ENCODE data around the gene TOMM40L. TPM values are rescaled to one million over a fixed set of nuclear protein-coding genes. Genes with fewer than 3 reads are reported as not detected.

Gene TOMM40L
- polyA plus RNA-seq, 1 donor (not counting 4 experiments of a cell fraction or from before 2014, with no cell fraction given), result 14.4 TPM

DNA sequence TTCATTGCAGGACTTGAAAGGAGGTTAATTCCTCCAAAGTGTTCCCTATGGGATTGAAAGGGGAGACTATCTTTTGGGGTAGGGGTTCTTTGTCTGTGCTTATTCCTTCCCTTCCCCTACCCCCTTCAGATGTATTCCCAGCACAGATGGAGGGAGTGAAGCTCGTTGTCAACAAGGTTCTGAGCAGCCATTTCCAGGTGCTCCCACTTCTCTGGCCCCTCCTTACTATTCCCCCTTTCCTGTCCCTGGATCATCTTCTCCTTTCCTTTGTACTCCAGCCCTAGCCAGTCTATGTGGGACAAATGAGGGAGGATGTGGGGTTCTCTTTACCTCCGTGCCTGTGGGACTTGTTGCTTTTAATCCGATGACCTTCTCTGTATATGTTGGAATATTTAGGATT lies 899 bp downstream of the TOMM40L start:
- DNase-seq (ENCODE audit: low read depth, low spot score), result no peak
- Histone ChIP-seq H3K36me3 (ENCODE audit: control insufficient read depth in 2 of 2, extremely low read depth in 1 of 2, insufficient read depth in 2 of 2, low read length in 2 of 2) (peaks cover 12 to 17% of the 10 kb centered on the region in 2 experiments), H3K9me1 (ENCODE audit: control insufficient read depth, extremely low read depth, insufficient read depth, low read length) (no peaks in the 10 kb centered on the region), H3K27ac (ENCODE audit: control insufficient read depth, insufficient read depth, low read length) (peak overlapping the region; percentile 42), H4K20me1 (ENCODE audit: control insufficient read depth, extremely low read depth, insufficient read depth, low read length) (no peaks in the 10 kb centered on the region), H3K9me3 (ENCODE audit: control insufficient read depth, low read depth, low read length) (no peaks in the 10 kb centered on the region), H2AFZ (ENCODE audit: control insufficient read depth, low read length) (peak overlapping the region; percentile 50), H3K4me3 (ENCODE audit: control insufficient read depth in 2 of 3, extremely low read depth in 1 of 3, insufficient read depth in 2 of 3, low read depth in 1 of 3, low read length in 3 of 3) (peak overlapping the region; percentile 88 to 97 (median 90)), H3K4me1 (ENCODE audit: control insufficient read depth, extremely low read depth, insufficient read depth, low read length) (peaks cover 19% of the 10 kb centered on the region), H3K4me2 (ENCODE audit: control insufficient read depth, extremely low read depth, insufficient read depth, low read depth, low read length) (peak overlapping the region; percentile 97), H3K27me3 (ENCODE audit: control insufficient read depth, extremely low read depth, insufficient read depth, low read length) (no peaks in the 10 kb centered on the region), H3K79me2 (ENCODE audit: control insufficient read depth, insufficient read depth, low read length) (peaks cover 13% of the 10 kb centered on the region), H3K9ac (ENCODE audit: control insufficient read depth, extremely low read depth, insufficient read depth, low read length) (peak overlapping the region; percentile 84)
- dilution Hi-C loops (cut with MboI; ENCODE audit: extremely low pct_ligation_motif_present, low sequenced_read_pairs), result no loop called here
- TF ChIP-seq EZH2 (IDR thresholded peaks at IDR 0.05; ENCODE audit: low read length), result no peak
- TF ChIP-seq, protein P1, sequence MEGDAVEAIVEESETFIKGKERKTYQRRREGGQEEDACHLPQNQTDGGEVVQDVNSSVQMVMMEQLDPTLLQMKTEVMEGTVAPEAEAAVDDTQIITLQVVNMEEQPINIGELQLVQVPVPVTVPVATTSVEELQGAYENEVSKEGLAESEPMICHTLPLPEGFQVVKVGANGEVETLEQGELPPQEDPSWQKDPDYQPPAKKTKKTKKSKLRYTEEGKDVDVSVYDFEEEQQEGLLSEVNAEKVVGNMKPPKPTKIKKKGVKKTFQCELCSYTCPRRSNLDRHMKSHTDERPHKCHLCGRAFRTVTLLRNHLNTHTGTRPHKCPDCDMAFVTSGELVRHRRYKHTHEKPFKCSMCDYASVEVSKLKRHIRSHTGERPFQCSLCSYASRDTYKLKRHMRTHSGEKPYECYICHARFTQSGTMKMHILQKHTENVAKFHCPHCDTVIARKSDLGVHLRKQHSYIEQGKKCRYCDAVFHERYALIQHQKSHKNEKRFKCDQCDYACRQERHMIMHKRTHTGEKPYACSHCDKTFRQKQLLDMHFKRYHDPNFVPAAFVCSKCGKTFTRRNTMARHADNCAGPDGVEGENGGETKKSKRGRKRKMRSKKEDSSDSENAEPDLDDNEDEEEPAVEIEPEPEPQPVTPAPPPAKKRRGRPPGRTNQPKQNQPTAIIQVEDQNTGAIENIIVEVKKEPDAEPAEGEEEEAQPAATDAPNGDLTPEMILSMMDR (optimal IDR thresholded peaks at IDR 0.05 in 1 of 3, IDR thresholded peaks at IDR 0.05 in 1 of 3, conservative IDR thresholded peaks at IDR 0.05 in 1 of 3; ENCODE audit: extremely low read depth in 1 of 3, insufficient read depth in 2 of 3, low read length in 3 of 3), result no peak
- FAIRE-seq, result peak; percentile 9

DNA sequence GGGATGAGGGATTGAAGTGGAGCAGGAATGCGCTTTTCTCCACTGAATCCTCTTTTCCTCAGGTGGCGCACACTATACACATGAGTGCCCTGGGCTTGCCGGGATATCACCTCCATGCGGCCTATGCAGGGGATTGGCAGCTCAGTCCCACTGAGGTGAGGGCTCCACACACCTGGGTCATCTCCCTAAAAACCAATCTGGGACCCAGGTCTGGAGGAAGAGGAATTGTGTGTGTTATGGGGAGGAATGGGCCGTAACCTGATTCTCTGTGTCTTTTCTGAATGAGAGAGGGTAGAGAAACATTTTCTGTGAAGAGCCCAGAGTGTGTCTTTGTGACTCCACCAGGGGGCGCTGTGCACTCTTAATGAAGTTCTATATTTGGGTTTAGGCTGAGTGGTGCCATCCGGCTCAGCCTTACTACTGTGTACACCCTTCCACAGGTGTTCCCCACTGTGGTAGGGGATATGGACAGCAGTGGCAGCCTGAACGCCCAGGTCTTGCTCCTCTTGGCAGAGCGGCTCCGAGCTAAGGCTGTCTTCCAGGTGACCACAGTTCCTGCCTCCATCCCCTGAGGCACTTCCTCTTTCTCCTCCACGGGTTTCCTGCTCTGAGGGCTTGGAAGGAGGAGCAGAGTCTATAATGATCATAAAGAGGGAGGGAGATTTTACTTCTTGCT lies 1.5 kb downstream of the TOMM40L start:
- peak overlapping the region; percentile 84 for H3K9ac ChIP-seq (ENCODE audit: control insufficient read depth, extremely low read depth, insufficient read depth, low read length)
- no peaks in the 10 kb centered on the region for H3K27me3 ChIP-seq (ENCODE audit: control insufficient read depth, extremely low read depth, insufficient read depth, low read length)
- dilution Hi-C loops (cut with MboI; ENCODE audit: extremely low pct_ligation_motif_present, low sequenced_read_pairs), result no loop called here
- peak overlapping the region; percentile 60 for H2AFZ ChIP-seq (ENCODE audit: control insufficient read depth, low read length)
- no peaks in the 10 kb centered on the region for H3K9me1 ChIP-seq (ENCODE audit: control insufficient read depth, extremely low read depth, insufficient read depth, low read length)
- peak overlapping the region; percentile 88 to 97 (median 90) for H3K4me3 ChIP-seq (ENCODE audit: control insufficient read depth in 2 of 3, extremely low read depth in 1 of 3, insufficient read depth in 2 of 3, low read depth in 1 of 3, low read length in 3 of 3)
- H3K27ac ChIP-seq (ENCODE audit: control insufficient read depth, insufficient read depth, low read length), result peak overlapping the region; percentile 42
- H3K4me2 ChIP-seq (ENCODE audit: control insufficient read depth, extremely low read depth, insufficient read depth, low read depth, low read length), result peak overlapping the region; percentile 97
- peaks cover 13% of the 10 kb centered on the region for H3K79me2 ChIP-seq (ENCODE audit: control insufficient read depth, insufficient read depth, low read length)
- H3K36me3 ChIP-seq (ENCODE audit: control insufficient read depth in 2 of 2, extremely low read depth in 1 of 2, insufficient read depth in 2 of 2, low read length in 2 of 2), result peaks cover 12 to 17% of the 10 kb centered on the region in 2 experiments
- no peak for TF ChIP-seq EZH2 (IDR thresholded peaks at IDR 0.05; ENCODE audit: low read length)
- TF ChIP-seq, protein P1 (optimal IDR thresholded peaks at IDR 0.05 in 1 of 3, IDR thresholded peaks at IDR 0.05 in 1 of 3, conservative IDR thresholded peaks at IDR 0.05 in 1 of 3; ENCODE audit: extremely low read depth in 1 of 3, insufficient read depth in 2 of 3, low read length in 3 of 3), result peak; percentile 77 to 90 (median 82)
- H4K20me1 ChIP-seq (ENCODE audit: control insufficient read depth, extremely low read depth, insufficient read depth, low read length), result no peaks in the 10 kb centered on the region
- DNase-seq (ENCODE audit: low read depth, low spot score) (peak; percentile 48), FAIRE-seq (peak; percentile 72)
- H3K9me3 ChIP-seq (ENCODE audit: control insufficient read depth, low read depth, low read length), result no peaks in the 10 kb centered on the region
- H3K4me1 ChIP-seq (ENCODE audit: control insufficient read depth, extremely low read depth, insufficient read depth, low read length), result peaks cover 19% of the 10 kb centered on the region
